ENCODE measurements around the gene PNP.

GRCh38 chr14:20515846-20516245 is 46.6 kb downstream of the PNP start:
- TF ChIP-seq, protein P1, sequence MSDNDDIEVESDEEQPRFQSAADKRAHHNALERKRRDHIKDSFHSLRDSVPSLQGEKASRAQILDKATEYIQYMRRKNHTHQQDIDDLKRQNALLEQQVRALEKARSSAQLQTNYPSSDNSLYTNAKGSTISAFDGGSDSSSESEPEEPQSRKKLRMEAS (IDR thresholded peaks at IDR 0.05), result no peak
- TF ChIP-seq RAD21 (IDR thresholded peaks at IDR 0.05) (no peak), RXRA (IDR thresholded peaks at IDR 0.05) (no peak), CTCF (IDR thresholded peaks at IDR 0.05; ENCODE audit: low read depth, low read length, missing input control) (no peak), REST (IDR thresholded peaks at IDR 0.05) (no peak), FOXA1 (IDR thresholded peaks at IDR 0.05) (no peak), GABPA (IDR thresholded peaks at IDR 0.05 in 1 of 2, conservative IDR thresholded peaks at IDR 0.05 in 1 of 2) (no peak), EGR1 (IDR thresholded peaks at IDR 0.05; ENCODE audit: low read depth in 2 of 2) (no peak)
- TF ChIP-seq, protein P2, sequence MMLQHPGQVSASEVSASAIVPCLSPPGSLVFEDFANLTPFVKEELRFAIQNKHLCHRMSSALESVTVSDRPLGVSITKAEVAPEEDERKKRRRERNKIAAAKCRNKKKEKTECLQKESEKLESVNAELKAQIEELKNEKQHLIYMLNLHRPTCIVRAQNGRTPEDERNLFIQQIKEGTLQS (IDR thresholded peaks at IDR 0.05), result no peak

Data from liver (tissue), 3 donors.